ENCODE data around the gene PTAFR.

DNA sequence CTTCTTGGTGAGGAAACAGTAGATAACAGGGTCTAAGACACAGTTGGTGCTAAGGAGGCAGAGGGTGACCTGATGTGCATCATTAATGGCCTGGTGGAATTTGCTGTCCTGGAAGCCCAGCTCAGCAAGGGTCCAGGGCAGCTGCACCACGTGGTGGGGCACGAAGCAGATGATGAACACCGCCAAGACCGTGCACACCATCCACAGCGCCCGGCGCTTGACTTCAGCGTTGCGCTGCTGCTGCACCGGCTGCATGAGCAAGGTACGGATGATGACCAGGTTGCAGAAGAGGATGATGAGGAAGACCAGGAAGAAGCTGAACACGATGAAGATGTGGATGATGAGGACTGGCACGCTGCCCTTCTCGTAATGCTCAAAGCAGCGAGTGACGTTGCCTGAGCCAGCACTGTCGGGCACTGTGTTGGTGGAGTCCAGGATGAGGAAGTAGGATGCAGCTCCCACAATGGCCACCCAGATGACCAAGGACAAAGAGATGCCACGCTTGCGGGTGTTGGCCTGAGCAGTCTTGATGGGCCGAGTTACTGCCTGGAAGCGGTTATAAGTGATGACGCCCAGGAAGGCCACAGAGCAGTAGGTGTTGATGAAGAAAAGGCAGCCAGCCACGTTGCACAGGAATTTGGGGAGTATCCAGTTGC is 26.2 kb downstream of the PTAFR start:
- TF ChIP-seq EZH2 (IDR thresholded peaks at IDR 0.05; ENCODE audit: borderline replicate concordance, insufficient read depth, low read depth, low read length, poor library complexity, severe bottlenecking), result no peak
- TF ChIP-seq, protein P1, sequence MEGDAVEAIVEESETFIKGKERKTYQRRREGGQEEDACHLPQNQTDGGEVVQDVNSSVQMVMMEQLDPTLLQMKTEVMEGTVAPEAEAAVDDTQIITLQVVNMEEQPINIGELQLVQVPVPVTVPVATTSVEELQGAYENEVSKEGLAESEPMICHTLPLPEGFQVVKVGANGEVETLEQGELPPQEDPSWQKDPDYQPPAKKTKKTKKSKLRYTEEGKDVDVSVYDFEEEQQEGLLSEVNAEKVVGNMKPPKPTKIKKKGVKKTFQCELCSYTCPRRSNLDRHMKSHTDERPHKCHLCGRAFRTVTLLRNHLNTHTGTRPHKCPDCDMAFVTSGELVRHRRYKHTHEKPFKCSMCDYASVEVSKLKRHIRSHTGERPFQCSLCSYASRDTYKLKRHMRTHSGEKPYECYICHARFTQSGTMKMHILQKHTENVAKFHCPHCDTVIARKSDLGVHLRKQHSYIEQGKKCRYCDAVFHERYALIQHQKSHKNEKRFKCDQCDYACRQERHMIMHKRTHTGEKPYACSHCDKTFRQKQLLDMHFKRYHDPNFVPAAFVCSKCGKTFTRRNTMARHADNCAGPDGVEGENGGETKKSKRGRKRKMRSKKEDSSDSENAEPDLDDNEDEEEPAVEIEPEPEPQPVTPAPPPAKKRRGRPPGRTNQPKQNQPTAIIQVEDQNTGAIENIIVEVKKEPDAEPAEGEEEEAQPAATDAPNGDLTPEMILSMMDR (IDR thresholded peaks at IDR 0.05), result no peak

Data from B cell (primary cell).